Mucosa of stomach (tissue), 1 donor: Measurements from ENCODE around the gene ATP5F1B.
"Not testable (repeated sequence)": the region's sequence is repeated elsewhere in the genome, so short reads cannot be mapped to it uniquely, and the experiment has no call there.

Experiments
- H3K27me3 ChIP-seq: one replicate; pipeline ENCODE4 v1.7.0; 2013; ENCODE audit warnings: mild to moderate bottlenecking, low read length; ENCODE audit not compliant: control insufficient read depth, insufficient read depth
- H3K36me3 ChIP-seq: one replicate; pipeline ENCODE4 v1.7.0; 2013; ENCODE audit warnings: low read length; ENCODE audit not compliant: control insufficient read depth, insufficient read depth
- H3K4me1 ChIP-seq: one replicate; pipeline ENCODE4 v1.7.0; 2013; ENCODE audit warnings: mild to moderate bottlenecking, low read length; ENCODE audit not compliant: control insufficient read depth, insufficient read depth
- H3K4me3 ChIP-seq: one replicate; pipeline ENCODE4 v1.7.0; 2013; ENCODE audit warnings: low read length
- H3K9ac ChIP-seq: one replicate; pipeline ENCODE4 v1.7.0; 2013; ENCODE audit warnings: mild to moderate bottlenecking, low read length, moderate library complexity
- H3K9me3 ChIP-seq: one replicate; pipeline ENCODE4 v1.7.0; 2013; ENCODE audit warnings: mild to moderate bottlenecking, low read length, moderate library complexity; ENCODE audit not compliant: control insufficient read depth
- donor health status: Pancreatic carcinoma.

ATP5F1B gene

GRCh38 chr12:56671608-56672007, 25.8 kb upstream of the ATP5F1B start:
- no peaks in the 10 kb centered on the region for H3K4me1 ChIP-seq
- no peaks in the 10 kb centered on the region for H3K27me3 ChIP-seq
- H3K36me3 ChIP-seq, result peaks cover 8% of the 10 kb centered on the region
- no peak overlapping the region for H3K4me3 ChIP-seq
- H3K9me3 ChIP-seq, result no peaks in the 10 kb centered on the region
- H3K9ac ChIP-seq, result no peak overlapping the region

- no peaks in the 10 kb centered on the region for H3K9me3 ChIP-seq
- peaks cover 8% of the 10 kb centered on the region for H3K36me3 ChIP-seq
- no peaks in the 10 kb centered on the region for H3K4me1 ChIP-seq
- no peak overlapping the region for H3K9ac ChIP-seq
- no peaks in the 10 kb centered on the region for H3K27me3 ChIP-seq
- H3K4me3 ChIP-seq, result no peak overlapping the region
Measured at GRCh38 chr12:56670836-56671235, 25.1 kb upstream of the ATP5F1B start.

GRCh38 chr12:56668197-56668457, 22.3 kb upstream of the ATP5F1B start:
- H3K4me3 ChIP-seq, result no peak overlapping the region
- no peak overlapping the region for H3K9ac ChIP-seq
- peaks cover 8% of the 10 kb centered on the region for H3K36me3 ChIP-seq
- no peaks in the 10 kb centered on the region for H3K27me3 ChIP-seq
- no peaks in the 10 kb centered on the region for H3K4me1 ChIP-seq
- H3K9me3 ChIP-seq, result no peaks in the 10 kb centered on the region

GRCh38 chr12:56661979-56662638, 16.3 kb upstream of the ATP5F1B start:
- H3K4me1 ChIP-seq, result peaks cover 6% of the 10 kb centered on the region
- no peak overlapping the region for H3K9ac ChIP-seq
- no peaks in the 10 kb centered on the region for H3K27me3 ChIP-seq
- no peak overlapping the region for H3K4me3 ChIP-seq
- no peaks in the 10 kb centered on the region for H3K36me3 ChIP-seq
- no peaks in the 10 kb centered on the region for H3K9me3 ChIP-seq

GRCh38 chr12:56661560-56661959, 15.8 kb upstream of the ATP5F1B start:
- no peaks in the 10 kb centered on the region for H3K27me3 ChIP-seq
- H3K9ac ChIP-seq, result no peak overlapping the region
- H3K36me3 ChIP-seq, result no peaks in the 10 kb centered on the region
- peaks cover 6% of the 10 kb centered on the region for H3K4me1 ChIP-seq
- no peak overlapping the region for H3K4me3 ChIP-seq
- no peaks in the 10 kb centered on the region for H3K9me3 ChIP-seq

- Histone ChIP-seq H3K27me3 (no peaks in the 10 kb centered on the region), H3K4me3 (no peak overlapping the region), H3K9me3 (no peaks in the 10 kb centered on the region), H3K36me3 (no peaks in the 10 kb centered on the region), H3K4me1 (peaks cover 6% of the 10 kb centered on the region), H3K9ac (no peak overlapping the region)
Measured at GRCh38 chr12:56658921-56659320, 13.1 kb upstream of the ATP5F1B start.

GRCh38 chr12:56657416-56658379, 11.9 kb upstream of the ATP5F1B start:
- no peaks in the 10 kb centered on the region for H3K9me3 ChIP-seq
- H3K4me1 ChIP-seq, result peaks cover 6% of the 10 kb centered on the region
- no peak overlapping the region for H3K4me3 ChIP-seq
- no peak overlapping the region for H3K9ac ChIP-seq
- H3K27me3 ChIP-seq, result no peaks in the 10 kb centered on the region
- H3K36me3 ChIP-seq, result no peaks in the 10 kb centered on the region

- H3K27me3 ChIP-seq, H3K4me3 ChIP-seq, H3K36me3 ChIP-seq, H3K9ac ChIP-seq, H3K9me3 ChIP-seq, H3K4me1 ChIP-seq: not testable (repeated sequence)
Measured at GRCh38 chr12:56653781-56654180, 8.0 kb upstream of the ATP5F1B start.

GRCh38 chr12:56648023-56648422, 2.2 kb upstream of the ATP5F1B start:
- H3K9me3 ChIP-seq, H3K27me3 ChIP-seq, H3K9ac ChIP-seq, H3K36me3 ChIP-seq, H3K4me1 ChIP-seq, H3K4me3 ChIP-seq: not testable (repeated sequence)

- Histone ChIP-seq H3K9ac (peak overlapping the region; percentile 96), H3K4me1 (peaks cover 9% of the 10 kb centered on the region), H3K36me3 (peaks cover 11% of the 10 kb centered on the region)
Measured at GRCh38 chr12:56645201-56645716, 525 bp downstream of the ATP5F1B start.

GRCh38 chr12:56644654-56645053, 1.1 kb downstream of the ATP5F1B start:
- Histone ChIP-seq H3K9me3 (no peaks in the 10 kb centered on the region), H3K9ac (peak overlapping the region; percentile 96), H3K4me3 (peak overlapping the region; percentile 93), H3K36me3 (peaks cover 14% of the 10 kb centered on the region), H3K4me1 (peaks cover 9% of the 10 kb centered on the region), H3K27me3 (no peaks in the 10 kb centered on the region)

More at GRCh38 chr12:56645201-56645716, 525 bp downstream of the ATP5F1B start:
- H3K4me3 ChIP-seq, result peak overlapping the region; percentile 93
- no peaks in the 10 kb centered on the region for H3K9me3 ChIP-seq
- no peaks in the 10 kb centered on the region for H3K27me3 ChIP-seq

GRCh38 chr12:56641219-56641618, 4.6 kb downstream of the ATP5F1B start:
- no peaks in the 10 kb centered on the region for H3K9me3 ChIP-seq
- no peaks in the 10 kb centered on the region for H3K27me3 ChIP-seq
- H3K36me3 ChIP-seq, result peaks cover 15% of the 10 kb centered on the region
- H3K9ac ChIP-seq, result no peak overlapping the region
- peaks cover 19% of the 10 kb centered on the region for H3K4me1 ChIP-seq
- H3K4me3 ChIP-seq, result no peak overlapping the region
